ENCODE data around the gene GPA33. TPM values are rescaled to one million over a fixed set of nuclear protein-coding genes. Genes with fewer than 3 reads are reported as not detected.

The GPA33 gene
- total and polyA plus RNA-seq, 4 experiments from 2014 or later: 21.2 to 33.5 (median 22.9) TPM

- POLR2A ChIA-PET (ENCODE audit: partially characterized antibody): interaction anchor here (0.6 kb wide), 1 partner anchor 45 kb away, joined by 4 read pairs; no protein-coding TSS in a partner anchor
- H3K4me1 Mint-ChIP-seq: peaks cover 15 to 25% (median 23%) of the 10 kb centered on the region in 4 donors
- no peaks in the 10 kb centered on the region for H3K27me3 ChIP-seq (ENCODE audit: insufficient read depth, low read length)
- peak overlapping the region in 6 of 8 donors; percentile 7 to 61 (median 40) for H3K4me3 Mint-ChIP-seq
- H3K27ac Mint-ChIP-seq: peak overlapping the region in 5 of 7 donors; percentile 31 to 58 (median 44)
- H3K4me1 ChIP-seq (ENCODE audit: insufficient read depth, low read length): peaks cover 10% of the 10 kb centered on the region
- H3K4me3 ChIP-seq (ENCODE audit: low read length in 2 of 2): no peak overlapping the region
- H3K36me3 Mint-ChIP-seq: peaks cover 2 to 23% of the 10 kb centered on the region in 2 donors
- H3K27me3 Mint-ChIP-seq: peaks cover 3 to 4% of the 10 kb centered on the region in 2 donors
- intact Hi-C loops (cut with micrococcal nuclease): no loop called here
- no peaks in the 10 kb centered on the region for H3K9me3 Mint-ChIP-seq
- DNase-seq: no peak
- no peak overlapping the region for H3K27ac ChIP-seq (ENCODE audit: low read depth, low read length)
- H3K9me3 ChIP-seq (ENCODE audit: control insufficient read depth in 1 of 2, low read length in 2 of 2): no peaks in the 10 kb centered on the region
- CTCF ChIA-PET (ENCODE audit: partially characterized antibody): interaction anchor here (0.8 to 2.0 kb wide), 4 partner anchors 15 to 144 kb away, joined by 3 to 7 read pairs (median 3); no protein-coding TSS in a partner anchor
- no peaks in the 10 kb centered on the region for H3K36me3 ChIP-seq (ENCODE audit: insufficient read depth, low read length)
These were observed 14.0 kb downstream of the GPA33 start for GRCh38 chr1:167076136-167076710.

- H3K4me1 ChIP-seq (ENCODE audit: insufficient read depth, low read length): peaks cover 6% of the 10 kb centered on the region
- Mint-ChIP-seq H3K36me3 (peaks cover 0 to 6% of the 10 kb centered on the region in 2 donors), H3K27me3 (peaks cover 0 to 4% of the 10 kb centered on the region in 2 donors), H3K4me3 (no peak overlapping the region), H3K27ac (peak overlapping the region in 1 of 7 donors; percentile 28), H3K9me3 (no peaks in the 10 kb centered on the region), H3K4me1 (peaks cover 13 to 16% (median 14%) of the 10 kb centered on the region in 4 donors)
- no peak overlapping the region for H3K4me3 ChIP-seq (ENCODE audit: low read length in 2 of 2)
- intact Hi-C loops (cut with micrococcal nuclease): no loop called here
- CTCF ChIA-PET (ENCODE audit: partially characterized antibody): interaction anchor here (1.0 kb wide), 2 partner anchors 12 to 53 kb away, joined by 3 read pairs; no protein-coding TSS in a partner anchor
- POLR2A ChIA-PET (ENCODE audit: partially characterized antibody): no interaction called here
- H3K9me3 ChIP-seq (ENCODE audit: control insufficient read depth in 1 of 2, low read length in 2 of 2): no peaks in the 10 kb centered on the region
- H3K27me3 ChIP-seq (ENCODE audit: insufficient read depth, low read length): no peaks in the 10 kb centered on the region
- no peaks in the 10 kb centered on the region for H3K36me3 ChIP-seq (ENCODE audit: insufficient read depth, low read length)
- H3K27ac ChIP-seq (ENCODE audit: low read depth, low read length): no peak overlapping the region
- no peak for DNase-seq
These were observed 18.9 kb downstream of the GPA33 start for GRCh38 chr1:167071286-167071685.

- Mint-ChIP-seq H3K9me3 (no peaks in the 10 kb centered on the region), H3K4me1 (peaks cover 0 to 2% (median under 1%) of the 10 kb centered on the region in 4 donors), H3K4me3 (no peak overlapping the region), H3K36me3 (no peaks in the 10 kb centered on the region), H3K27ac (peak overlapping the region in 1 of 7 donors; percentile 13), H3K27me3 (no peaks in the 10 kb centered on the region)
- no peaks in the 10 kb centered on the region for H3K36me3 ChIP-seq (ENCODE audit: insufficient read depth, low read length)
- no peak overlapping the region for H3K27ac ChIP-seq (ENCODE audit: low read depth, low read length)
- DNase-seq: no peak
- intact Hi-C loops (cut with micrococcal nuclease): loop anchor here (5.0 to 10.0 kb wide), 3 partner anchors 274 to 1144 kb away; no protein-coding TSS in a partner anchor
- CTCF ChIA-PET (ENCODE audit: partially characterized antibody): interaction anchor here (1.0 to 1.6 kb wide), 6 partner anchors 10 to 461 kb away, joined by 3 to 9 read pairs (median 4); no protein-coding TSS in a partner anchor
- no peaks in the 10 kb centered on the region for H3K27me3 ChIP-seq (ENCODE audit: insufficient read depth, low read length)
- H3K4me1 ChIP-seq (ENCODE audit: insufficient read depth, low read length): no peaks in the 10 kb centered on the region
- POLR2A ChIA-PET (ENCODE audit: partially characterized antibody): no interaction called here
- no peaks in the 10 kb centered on the region for H3K9me3 ChIP-seq (ENCODE audit: control insufficient read depth in 1 of 2, low read length in 2 of 2)
- no peak overlapping the region for H3K4me3 ChIP-seq (ENCODE audit: low read length in 2 of 2)
These were observed 21.4 kb downstream of the GPA33 start for GRCh38 chr1:167068761-167069160.

GRCh38 chr1:167067904-167068303 lies 22.3 kb downstream of the GPA33 start:
- no peaks in the 10 kb centered on the region for H3K27me3 ChIP-seq (ENCODE audit: insufficient read depth, low read length)
- no peak overlapping the region for H3K4me3 Mint-ChIP-seq
- H3K36me3 Mint-ChIP-seq: no peaks in the 10 kb centered on the region
- H3K27ac ChIP-seq (ENCODE audit: low read depth, low read length): no peak overlapping the region
- H3K27me3 Mint-ChIP-seq: no peaks in the 10 kb centered on the region
- H3K4me1 ChIP-seq (ENCODE audit: insufficient read depth, low read length): no peaks in the 10 kb centered on the region
- intact Hi-C loops (cut with micrococcal nuclease): loop anchor here (2.0 to 10.0 kb wide), 4 partner anchors 23 to 1143 kb away; partner anchors contain the start of gene GPA33
- no peak overlapping the region for H3K4me3 ChIP-seq (ENCODE audit: low read length in 2 of 2)
- no peaks in the 10 kb centered on the region for H3K9me3 Mint-ChIP-seq
- ChIA-PET POLR2A (ENCODE audit: partially characterized antibody) (no interaction called here), CTCF (ENCODE audit: partially characterized antibody) (interaction anchor here (1.6 kb wide), 1 partner anchor 56 kb away, joined by 6 read pairs; no protein-coding TSS in a partner anchor)
- H3K4me1 Mint-ChIP-seq: peaks cover 0 to 2% (median under 1%) of the 10 kb centered on the region in 4 donors
- no peaks in the 10 kb centered on the region for H3K36me3 ChIP-seq (ENCODE audit: insufficient read depth, low read length)
- DNase-seq: no peak
- H3K27ac Mint-ChIP-seq: no peak overlapping the region
- no peaks in the 10 kb centered on the region for H3K9me3 ChIP-seq (ENCODE audit: control insufficient read depth in 1 of 2, low read length in 2 of 2)

GRCh38 chr1:167066333-167067122 lies 23.6 kb downstream of the GPA33 start:
- Mint-ChIP-seq H3K27ac (peak overlapping the region in 1 of 7 donors; percentile 85), H3K4me1 (peaks cover 0 to 2% (median under 1%) of the 10 kb centered on the region in 4 donors), H3K27me3 (no peaks in the 10 kb centered on the region), H3K4me3 (peak overlapping the region in 2 of 8 donors; percentile 51 to 58), H3K36me3 (no peaks in the 10 kb centered on the region), H3K9me3 (no peaks in the 10 kb centered on the region)
- Histone ChIP-seq H3K4me3 (ENCODE audit: low read length in 2 of 2) (no peak overlapping the region), H3K9me3 (ENCODE audit: control insufficient read depth in 1 of 2, low read length in 2 of 2) (no peaks in the 10 kb centered on the region), H3K4me1 (ENCODE audit: insufficient read depth, low read length) (no peaks in the 10 kb centered on the region), H3K27ac (ENCODE audit: low read depth, low read length) (no peak overlapping the region), H3K36me3 (ENCODE audit: insufficient read depth, low read length) (no peaks in the 10 kb centered on the region), H3K27me3 (ENCODE audit: insufficient read depth, low read length) (no peaks in the 10 kb centered on the region)
- ChIA-PET POLR2A (ENCODE audit: partially characterized antibody) (no interaction called here), CTCF (ENCODE audit: partially characterized antibody) (interaction anchor here (0.5 to 18.6 kb wide), 29 partner anchors 8 to 537 kb away, joined by 3 to 842 read pairs (median 4); partner anchors contain the start of genes CD247, GPA33 and POU2F1)
- DNase-seq: peak; percentile 66 to 79 (median 72)
- intact Hi-C loops (cut with micrococcal nuclease): loop anchor here (1.0 to 10.0 kb wide), 10 partner anchors 24 to 1142 kb away; partner anchors contain the start of genes GPA33 and POU2F1

- no peaks in the 10 kb centered on the region for H3K4me1 ChIP-seq (ENCODE audit: insufficient read depth, low read length)
- H3K27ac ChIP-seq (ENCODE audit: low read depth, low read length): no peak overlapping the region
- no peak overlapping the region for H3K27ac Mint-ChIP-seq
- ChIA-PET CTCF (ENCODE audit: partially characterized antibody) (interaction anchor here (0.7 to 18.6 kb wide), 9 partner anchors 8 to 468 kb away, joined by 3 to 842 read pairs (median 11); partner anchors contain the start of genes GPA33 and POU2F1), POLR2A (ENCODE audit: partially characterized antibody) (no interaction called here)
- no peaks in the 10 kb centered on the region for H3K9me3 ChIP-seq (ENCODE audit: control insufficient read depth in 1 of 2, low read length in 2 of 2)
- H3K9me3 Mint-ChIP-seq: no peaks in the 10 kb centered on the region
- no peak overlapping the region for H3K4me3 Mint-ChIP-seq
- peaks cover 0 to 3% (median 2%) of the 10 kb centered on the region in 4 donors for H3K4me1 Mint-ChIP-seq
- no peak for DNase-seq
- H3K27me3 Mint-ChIP-seq: no peaks in the 10 kb centered on the region
- no peaks in the 10 kb centered on the region for H3K27me3 ChIP-seq (ENCODE audit: insufficient read depth, low read length)
- intact Hi-C loops (cut with micrococcal nuclease): loop anchor here (5.0 to 10.0 kb wide), 3 partner anchors 277 to 1141 kb away; no protein-coding TSS in a partner anchor
- no peak overlapping the region for H3K4me3 ChIP-seq (ENCODE audit: low read length in 2 of 2)
- no peaks in the 10 kb centered on the region for H3K36me3 ChIP-seq (ENCODE audit: insufficient read depth, low read length)
- no peaks in the 10 kb centered on the region for H3K36me3 Mint-ChIP-seq
These were observed 24.7 kb downstream of the GPA33 start for GRCh38 chr1:167065471-167065870.
